HepG2 (cell line): ENCODE measurements around the gene TMEM250. TPM values are rescaled to one million over a fixed set of nuclear protein-coding genes. Genes with fewer than 3 reads are reported as not detected.

ENCODE experiments used
- ATAC-seq: fragments of 200-7000 bp; cut with Tn5 transposase; 3 replicates; pipeline ENCODE4 v1.9.1; 2020; ENCODE audit warnings: mild to moderate bottlenecking, moderate library complexity
- BruUV-seq: library from RNA; stranded (reverse); fragments of 400-500 nt; replicated peaks from 2 replicates; lab custom pipeline; 2021; lab: Mats Ljungman, UMichigan
- CTCF ChIA-PET: fragments of 300-600 bp; formaldehyde crosslinking; extraction: SDS; loops from one replicate; lab custom pipeline; 2021; ENCODE audit warnings: low total read pairs, inconsistent platforms, low intra/inter-chr PET ratio; lab: Yijun Ruan, JAX
- POLR2A ChIA-PET: fragments of 350-600 bp; sonication (Branson Sonifier 250); formaldehyde crosslinking; loops from one replicate; lab custom pipeline; 2020; ENCODE audit warnings: antibody characterized with exemption, inconsistent platforms; lab: Yijun Ruan, JAX
- DNase-seq: peaks from one replicate; pipeline ENCODE4 v3.0.0-alpha.2; 2015; ENCODE audit warnings: low spot score
- FAIRE-seq: peaks from 3 replicates; lab custom pipeline; 2011; peaks lifted over from hg19 to GRCh38; lab: Jason Lieb, UNC
- H2AFZ ChIP-seq: one replicate; pipeline ENCODE4 v1.6.1; 2011; ENCODE audit warnings: low read length, inconsistent platforms
- H3K27ac ChIP-seq: fragments of 300-600 bp; 3 replicates; pipeline ENCODE4 v1.8.0; 2011; ENCODE audit warnings: mixed run types, mild to moderate bottlenecking, mixed read lengths, low read length, inconsistent platforms; ENCODE audit not compliant: insufficient read depth; ENCODE audit errors: extremely low read length
- H3K27me3 ChIP-seq, 2 experiments: fragments of 200-600 bp in 1 of 2; 2 replicates in 1 of 2; 3 replicates in 1 of 2; pipeline versions ENCODE4 v1.6.0 to v1.8.0; 2011; ENCODE audit warnings: low read length in 2 of 2, mild to moderate bottlenecking in 2 of 2, moderate library complexity in 2 of 2, inconsistent platforms in 1 of 2; ENCODE audit not compliant: insufficient read depth in 2 of 2, control insufficient read depth in 1 of 2
- H3K36me3 ChIP-seq, 2 experiments: fragments of 200-600 bp in 1 of 2; replicated peaks in 1 of 2; 2 replicates in 1 of 2; 3 replicates in 1 of 2; pipeline versions ENCODE4 v1.5.1 to v1.8.0; 2011; ENCODE audit warnings: low read length in 2 of 2, inconsistent platforms in 1 of 2; ENCODE audit not compliant: insufficient read depth in 2 of 2, control insufficient read depth in 1 of 2
- H3K4me1 ChIP-seq: 2 replicates; pipeline ENCODE4 v1.5.1; 2012; ENCODE audit warnings: low read length, inconsistent platforms; ENCODE audit not compliant: insufficient read depth
- H3K4me2 ChIP-seq: 2 replicates; pipeline ENCODE4 v1.6.0; 2011; ENCODE audit warnings: low read depth, low read length, inconsistent platforms
- H3K4me3 ChIP-seq, 3 experiments: fragments of 200-600 bp in 1 of 3; sonication (generic), shearing (Covaris generic) in 1 of 3; replicated peaks in 1 of 3; 2 replicates each; pipeline ENCODE4 v1.5.1; 2011 to 2016; ENCODE audit warnings: low read length in 3 of 3, inconsistent platforms in 2 of 3, low read depth in 2 of 3, mild to moderate bottlenecking in 2 of 3, control low read depth in 1 of 3, mixed read lengths in 1 of 3; ENCODE audit not compliant: insufficient read depth in 1 of 3
- H3K79me2 ChIP-seq: one replicate; pipeline ENCODE4 v1.6.1; 2011; ENCODE audit warnings: low read length, inconsistent platforms; ENCODE audit not compliant: insufficient read depth
- H3K9ac ChIP-seq: 2 replicates; pipeline ENCODE4 v1.6.0; 2011; ENCODE audit warnings: mild to moderate bottlenecking, low read depth, low read length, inconsistent platforms; ENCODE audit not compliant: insufficient read depth
- H3K9me3 ChIP-seq: 2 replicates; pipeline ENCODE4 v1.5.1; 2012; ENCODE audit warnings: mild to moderate bottlenecking, low read length
- H4K20me1 ChIP-seq: 2 replicates; pipeline ENCODE4 v1.6.0; 2011; ENCODE audit warnings: inconsistent platforms, mild to moderate bottlenecking, low read length, moderate library complexity; ENCODE audit not compliant: insufficient read depth
- AGO1 ChIP-seq: fragments of 200-400 bp; formaldehyde crosslinking; IDR thresholded peaks from 2 replicates; pipeline ENCODE4 v1.6.1; 2017; ENCODE audit warnings: mild to moderate bottlenecking, low read depth, low read length, moderate library complexity; ENCODE audit not compliant: poor library complexity, severe bottlenecking
- SMYD3 ChIP-seq: sonication (generic); formaldehyde crosslinking; IDR thresholded peaks from 2 replicates; pipeline ENCODE4 v1.8.1; 2023; ENCODE audit warnings: mild to moderate bottlenecking, missing genetic modification reagents
- SOX5 ChIP-seq: IDR thresholded peaks from 2 replicates; pipeline ENCODE4 v1.6.1; 2016; ENCODE audit warnings: borderline replicate concordance
- ZFX ChIP-seq: sonication (generic); formaldehyde crosslinking; IDR thresholded peaks from 2 replicates; pipeline ENCODE4 v1.4.0; 2020; ENCODE audit warnings: mild to moderate bottlenecking, low read depth, missing genetic modification reagents, moderate library complexity
- ZNF274 ChIP-seq: sonication (generic); formaldehyde crosslinking; IDR thresholded peaks from 2 replicates; pipeline ENCODE4 v1.5.1; 2020; ENCODE audit warnings: mild to moderate bottlenecking, missing genetic modification reagents
- WGBS: methylation state at CpG from one replicate; pipeline ENCODE4 v1.1.6; 2017; ENCODE audit warnings: low lambda C conversion rate; 5-methylcytosine and 5-hydroxymethylcytosine counted together
- in situ Hi-C: cut with HindIII; loops from 2 replicates; pipeline ENCODE4 v1.10.0; 2017; ENCODE audit warnings: low pct_unique_long_range_greater_than_20kb; ENCODE audit not compliant: extremely low pct_ligation_motif_present
- intact Hi-C: fragments of 100-400 bp; cut with micrococcal nuclease; formaldehyde crosslinking; loops from one replicate; pipeline ENCODE4 v1.10.0; 2022; ENCODE audit not compliant: unreplicated experiment
- polyA plus RNA-seq, 8 experiments: library from polyadenylated mRNA; depleted of rRNA in 3 of 8; stranded (reverse) in 7 of 8; unstranded in 1 of 8; fragments of >200 nt; fragmentation: Illumina TruSeq in 4 of 8; extraction: Trizol in 4 of 8; gene quantifications; 2 replicates each; pipeline versions ENCODE4 v1.2.1 to v1.2.3, GENCODE V29; 2011 to 2016; ENCODE audit warnings: low read depth in 4 of 8, missing spikeins in 1 of 8, mixed read lengths in 1 of 8; ENCODE audit not compliant: insufficient read depth in 1 of 8
- total RNA-seq, 5 experiments: library from RNA; depleted of rRNA; stranded (reverse); fragments of >200 nt; fragmentation: Illumina TruSeq; extraction: Trizol; gene quantifications; 2 replicates each; pipeline ENCODE4 v1.2.3, GENCODE V29; 2016; ENCODE audit warnings: low read depth in 1 of 5
- TF ChIP-seq, protein P1 (sequence below): IDR thresholded peaks from 2 replicates; pipeline ENCODE4 v1.6.1; 2012; ENCODE audit warnings: low read length, improper control_type of control experiment
- TF ChIP-seq, protein P2 (sequence below): sonication (generic); formaldehyde crosslinking; IDR thresholded peaks from 2 replicates; pipeline ENCODE4 v1.4.0; 2020; ENCODE audit warnings: mild to moderate bottlenecking, missing genetic modification reagents, borderline replicate concordance
- TF ChIP-seq, protein P3 (sequence below): sonication (generic); formaldehyde crosslinking; IDR thresholded peaks from 2 replicates; pipeline ENCODE4 v1.8.0; 2022; ENCODE audit warnings: missing genetic modification reagents, mild to moderate bottlenecking, inconsistent platforms, borderline replicate concordance

The TMEM250 gene
- total and polyA plus RNA-seq, 2 of the 13 experiments (the other 11 are each of a cell fraction or from before 2014, with no cell fraction given): 5.5 to 13.9 TPM

DNA sequence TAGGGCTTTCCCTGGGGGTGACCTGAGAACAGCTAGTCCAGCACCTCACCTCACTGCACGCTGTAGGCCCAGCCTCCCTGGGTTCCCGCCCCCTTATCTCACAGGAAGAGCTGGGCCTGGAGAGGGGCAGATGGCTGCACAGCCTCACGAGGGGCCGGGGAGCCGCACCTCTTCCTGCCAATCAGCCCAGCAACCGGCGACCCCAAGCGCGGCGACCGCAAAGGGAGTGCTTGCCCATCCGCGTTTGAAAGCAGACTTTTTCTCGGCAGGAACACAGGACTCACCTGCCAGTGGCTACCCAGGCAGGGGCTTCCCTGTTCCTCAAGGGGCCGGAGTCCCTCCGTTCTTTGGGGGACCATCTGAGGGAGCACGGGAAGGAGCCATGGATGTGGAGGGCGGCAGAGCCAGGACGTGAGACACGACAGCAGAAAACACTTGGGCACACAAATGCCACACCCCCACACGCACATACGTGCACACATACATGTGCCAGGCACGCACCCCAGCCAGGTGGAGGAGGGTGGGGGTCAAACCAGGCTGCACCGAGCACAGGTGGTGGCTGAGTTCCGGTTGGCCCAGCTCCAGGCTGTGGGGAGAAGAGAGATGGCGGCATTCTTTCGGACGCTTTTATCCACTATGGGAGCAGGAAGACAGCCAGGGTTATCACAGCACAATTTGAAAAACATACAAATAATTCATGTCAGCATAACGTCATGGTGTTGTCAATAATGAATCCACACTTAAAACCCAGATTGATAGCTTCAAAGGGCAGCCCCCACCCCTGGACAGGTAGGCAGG lies 11.3 kb downstream of the TMEM250 start:
- ChIA-PET POLR2A (interaction anchor here (2.4 kb wide), 1 partner anchor 10 kb away, joined by 8 read pairs; no protein-coding TSS in a partner anchor), CTCF (no interaction called here)
- no peaks in the 10 kb centered on the region for H3K79me2 ChIP-seq
- no TSS peak for BruUV-seq
- H4K20me1 ChIP-seq: no peaks in the 10 kb centered on the region
- H3K9ac ChIP-seq: no peak overlapping the region
- H3K27ac ChIP-seq: no peak overlapping the region
- no peak overlapping the region for H3K4me2 ChIP-seq
- no peak overlapping the region for H3K4me3 ChIP-seq
- intact Hi-C loops: no loop called here
- ATAC-seq (no peak), DNase-seq (no peak), FAIRE-seq (no peak)
- H3K27me3 ChIP-seq: peaks cover 6 to 28% of the 10 kb centered on the region in 2 experiments; a peak in 4 of 5 replicates
- no peaks in the 10 kb centered on the region for H3K36me3 ChIP-seq
- no peak overlapping the region for H2AFZ ChIP-seq
- in situ Hi-C loops: loop anchor here (10.0 kb wide), 1 partner anchor 143 kb away; the partner anchor contains the start of gene UBAC1
- H3K4me1 ChIP-seq: peaks cover 39% of the 10 kb centered on the region
- 75% methylated on average over 18 of the region's 29 CpGs for WGBS
- no peaks in the 10 kb centered on the region for H3K9me3 ChIP-seq
- TF ChIP-seq, protein P1, sequence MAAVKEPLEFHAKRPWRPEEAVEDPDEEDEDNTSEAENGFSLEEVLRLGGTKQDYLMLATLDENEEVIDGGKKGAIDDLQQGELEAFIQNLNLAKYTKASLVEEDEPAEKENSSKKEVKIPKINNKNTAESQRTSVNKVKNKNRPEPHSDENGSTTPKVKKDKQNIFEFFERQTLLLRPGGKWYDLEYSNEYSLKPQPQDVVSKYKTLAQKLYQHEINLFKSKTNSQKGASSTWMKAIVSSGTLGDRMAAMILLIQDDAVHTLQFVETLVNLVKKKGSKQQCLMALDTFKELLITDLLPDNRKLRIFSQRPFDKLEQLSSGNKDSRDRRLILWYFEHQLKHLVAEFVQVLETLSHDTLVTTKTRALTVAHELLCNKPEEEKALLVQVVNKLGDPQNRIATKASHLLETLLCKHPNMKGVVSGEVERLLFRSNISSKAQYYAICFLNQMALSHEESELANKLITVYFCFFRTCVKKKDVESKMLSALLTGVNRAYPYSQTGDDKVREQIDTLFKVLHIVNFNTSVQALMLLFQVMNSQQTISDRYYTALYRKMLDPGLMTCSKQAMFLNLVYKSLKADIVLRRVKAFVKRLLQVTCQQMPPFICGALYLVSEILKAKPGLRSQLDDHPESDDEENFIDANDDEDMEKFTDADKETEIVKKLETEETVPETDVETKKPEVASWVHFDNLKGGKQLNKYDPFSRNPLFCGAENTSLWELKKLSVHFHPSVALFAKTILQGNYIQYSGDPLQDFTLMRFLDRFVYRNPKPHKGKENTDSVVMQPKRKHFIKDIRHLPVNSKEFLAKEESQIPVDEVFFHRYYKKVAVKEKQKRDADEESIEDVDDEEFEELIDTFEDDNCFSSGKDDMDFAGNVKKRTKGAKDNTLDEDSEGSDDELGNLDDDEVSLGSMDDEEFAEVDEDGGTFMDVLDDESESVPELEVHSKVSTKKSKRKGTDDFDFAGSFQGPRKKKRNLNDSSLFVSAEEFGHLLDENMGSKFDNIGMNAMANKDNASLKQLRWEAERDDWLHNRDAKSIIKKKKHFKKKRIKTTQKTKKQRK: no peak
- TF ChIP-seq, protein P2, sequence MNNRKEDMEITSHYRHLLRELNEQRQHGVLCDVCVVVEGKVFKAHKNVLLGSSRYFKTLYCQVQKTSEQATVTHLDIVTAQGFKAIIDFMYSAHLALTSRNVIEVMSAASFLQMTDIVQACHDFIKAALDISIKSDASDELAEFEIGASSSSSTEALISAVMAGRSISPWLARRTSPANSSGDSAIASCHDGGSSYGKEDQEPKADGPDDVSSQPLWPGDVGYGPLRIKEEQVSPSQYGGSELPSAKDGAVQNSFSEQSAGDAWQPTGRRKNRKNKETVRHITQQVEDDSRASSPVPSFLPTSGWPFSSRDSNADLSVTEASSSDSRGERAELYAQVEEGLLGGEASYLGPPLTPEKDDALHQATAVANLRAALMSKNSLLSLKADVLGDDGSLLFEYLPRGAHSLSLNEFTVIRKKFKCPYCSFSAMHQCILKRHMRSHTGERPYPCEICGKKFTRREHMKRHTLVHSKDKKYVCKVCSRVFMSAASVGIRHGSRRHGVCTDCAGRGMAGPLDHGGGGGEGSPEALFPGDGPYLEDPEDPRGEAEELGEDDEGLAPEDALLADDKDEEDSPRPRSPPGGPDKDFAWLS (CRISPR knock-in tag): no peak
- TF ChIP-seq AGO1: peak; percentile 6
- TF ChIP-seq, protein P3, sequence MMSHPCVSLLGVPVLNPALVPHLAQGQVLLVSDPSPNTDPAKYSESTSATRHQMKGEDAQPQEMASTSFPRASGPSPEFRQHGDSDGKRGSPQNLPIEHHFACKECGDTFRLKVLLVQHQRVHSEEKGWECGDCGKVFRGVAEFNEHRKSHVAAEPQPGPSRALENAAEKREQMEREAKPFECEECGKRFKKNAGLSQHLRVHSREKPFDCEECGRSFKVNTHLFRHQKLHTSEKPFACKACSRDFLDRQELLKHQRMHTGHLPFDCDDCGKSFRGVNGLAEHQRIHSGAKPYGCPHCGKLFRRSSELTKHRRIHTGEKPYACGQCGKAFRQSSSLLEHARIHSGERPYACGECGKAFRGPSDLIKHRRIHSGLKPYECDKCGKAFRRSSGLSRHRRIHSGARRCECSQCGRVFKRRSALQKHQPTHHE: no peak
- no peak for TF ChIP-seq SMYD3 (CRISPR knock-in tag)
- no peak for TF ChIP-seq SOX5
- no peak for TF ChIP-seq ZNF274 (CRISPR knock-in tag)
- TF ChIP-seq ZFX (CRISPR knock-in tag): 0 out of 2 replicates have a peak, but pooled peaks have one; percentile 19
- TF ChIP-seq, all 625 proteins: peak for 2
